Heart left ventricle (tissue), 16 donors: ENCODE data around the gene DYNC1I1. TPM values are rescaled to one million over a fixed set of nuclear protein-coding genes. Genes with fewer than 3 reads are reported as not detected.
A peak's percentile ranks its signal among the peaks of the same experiment; 100 is the strongest.

ENCODE experiments used
- ATAC-seq, 4 donors: fragments of 200-7000 bp; cut with Tn5 transposase; one replicate each; pipeline ENCODE4 v1.9.1; 2020 to 2022; ENCODE audit warnings: moderate library complexity in 4 of 4, mild to moderate bottlenecking in 3 of 4, moderate number of reproducible peaks in 1 of 4
- DNase-seq, 5 donors: peaks; one replicate each; pipeline ENCODE4 v3.0.0-alpha.2; 2020
- H3K27ac ChIP-seq, 12 donors: fragments of 200-600 bp; sonication (generic) in 4 of 12; one replicate each; pipeline versions ENCODE4 v1.5.0 to v1.8.0; 2016 to 2022; ENCODE audit warnings: mild to moderate bottlenecking in 2 of 12
- H3K27me3 ChIP-seq, 9 donors: fragments of 200-600 bp; sonication (generic) in 2 of 9; one replicate each; pipeline versions ENCODE4 v1.5.1 to v1.8.0; 2016 to 2022; ENCODE audit warnings: mild to moderate bottlenecking in 3 of 9
- H3K36me3 ChIP-seq, 9 donors: fragments of 200-600 bp; sonication (generic) in 2 of 9; one replicate each; pipeline versions ENCODE4 v1.5.0 to v1.8.0; 2018 to 2022; ENCODE audit warnings: mild to moderate bottlenecking in 2 of 9
- H3K4me1 ChIP-seq, 12 donors: fragments of 200-600 bp; sonication (generic) in 4 of 12; one replicate each; pipeline versions ENCODE4 v1.5.0 to v1.8.0; 2016 to 2022; ENCODE audit warnings: mild to moderate bottlenecking in 3 of 12
- H3K4me3 ChIP-seq, 12 donors: fragments of 200-600 bp; sonication (generic) in 4 of 12; one replicate each; pipeline versions ENCODE4 v1.5.0 to v1.8.0; 2017 to 2022; ENCODE audit warnings: mild to moderate bottlenecking in 9 of 12, moderate library complexity in 4 of 12
- H3K9me3 ChIP-seq, 12 donors: fragments of 200-600 bp; sonication (generic) in 4 of 12; one replicate each; pipeline versions ENCODE4 v1.5.0 to v1.8.0; 2016 to 2022; ENCODE audit warnings: mild to moderate bottlenecking in 1 of 12
- CTCF ChIP-seq, 12 donors: fragments of 200-600 bp; sonication (generic) in 4 of 12; IDR thresholded peaks; one replicate each; pipeline versions ENCODE4 v1.5.0 to v1.8.0; 2018 to 2022; ENCODE audit warnings: antibody characterized with exemption in 12 of 12, mild to moderate bottlenecking in 5 of 12
- POLR2A ChIP-seq, 2 donors: fragments of 450-650 bp; IDR thresholded peaks; one replicate each; pipeline ENCODE4 v1.6.1; 2017; ENCODE audit warnings: antibody characterized with exemption in 2 of 2, mild to moderate bottlenecking in 2 of 2, moderate library complexity in 2 of 2
- WGBS, 4 donors: extraction: QIAGEN DNeasy Blood & Tissue Kit in 2 of 4; methylation state at CpG; one replicate each; pipeline versions ENCODE4 v1.1.5 to v1.1.7; 2013 to 2018; 5-methylcytosine and 5-hydroxymethylcytosine counted together
- intact Hi-C, 10 donors: fragments of 100-400 bp; cut with DNase I; formaldehyde crosslinking; loops; one replicate each; pipeline versions ENCODE4 v1.11.1 to v1.14.2; 2022
- polyA plus RNA-seq, 2 donors: library from polyadenylated mRNA; stranded (reverse); fragments of 200-250 nt; gene quantifications; one replicate each; pipeline ENCODE4 v1.2.3, GENCODE V29; 2013
- total RNA-seq, 9 donors: library from RNA; depleted of rRNA in 2 of 9; stranded (reverse); fragments of >200 nt in 2 of 9; fragmentation: NEBNext Ultra II Directional in 3 of 9; extraction: Animal tissue kit (Norgen Biotek cat#: 25700) in 3 of 9; gene quantifications; one replicate each; pipeline versions ENCODE4 v1.1.0 to v1.2.4, GENCODE V29; 2016 to 2023
- donor health status: ischemic (EF 13 %, LVEDD 7.1; RV severe dilation, severe dysfunction).
- donor health status: healthy with polysubstance abuse.
- donor health status: DM: no; HTN: yes; CAD: no.
- donor health status: DM: no; HTN: no; CAD: no.
- donor health status: ischemic (EF 25% LVEDD 6.9; RV normal size, moderate dysfunction).
- donor health status: ischemic (EF 25% LVEDD 5.7; RV mildly dilated, moderate dysfunction).
- donor health status: healthy.
- donor health status: DM: yes; HTN: yes; CAD: no.
- donor health status: ischemic (EF 35%, LVEDD 5.7; RV mildly dilated, moderate dysfunction).
- donor health status: nonischemic (EF 11% LVEDD 7.7; RV severe dilation, severe dysfunction).
- donor health status: DM: yes; HTN: yes; CAD: no.
- donor health status: PGD.
- donor health status: ischemic (EF 29% LVEDD 5.4; RV normal size, mild dysfunction).
- donor health status: nonischemic (EF 23%, LVEDD 6.1; RV moderate dilation, normal function).

Gene DYNC1I1
- total and polyA plus RNA-seq, 11 donors, result 6.1 to 46.8 (median 30.6) TPM

- WGBS, 4 donors, result 48 to 63% (median 58%) methylated on average over 2 of the region's 2 CpGs
- Histone ChIP-seq H3K4me1 (no peaks in the 10 kb centered on the region), H3K36me3 (no peaks in the 10 kb centered on the region), H3K9me3 (peaks cover 0 to 8% (median 0%) of the 10 kb centered on the region in 12 donors), H3K27ac (no peak overlapping the region), H3K4me3 (no peak overlapping the region), H3K27me3 (no peaks in the 10 kb centered on the region)
- intact Hi-C loops, result loop anchor here in 1 of 10 donors (10.0 kb wide), 1 partner anchor 339 kb away; no protein-coding TSS in a partner anchor
- TF ChIP-seq CTCF (IDR thresholded peaks at IDR 0.05), result no peak
- TF ChIP-seq POLR2A (IDR thresholded peaks at IDR 0.05), result no peak
- DNase-seq (no peak), ATAC-seq (no peak)
Observed at GRCh38 chr7:95863623-95864022, 91.3 kb downstream of the DYNC1I1 start.

- no peak for ATAC-seq
- intact Hi-C loops, result loop anchor here in 2 of 10 donors (2.0 to 10.0 kb wide), 2 partner anchors 143 to 341 kb away; no protein-coding TSS in a partner anchor
- no peaks in the 10 kb centered on the region for H3K27me3 ChIP-seq
Observed at GRCh38 chr7:95865716-95866371, 93.5 kb downstream of the DYNC1I1 start.

GRCh38 chr7:95867309-95867708, 95.0 kb downstream of the DYNC1I1 start:
- no peak for ATAC-seq
- 63 to 70% (median 67%) methylated on average over 2 to 3 of the region's 3 CpGs for WGBS, 4 donors
- peaks cover 0 to 10% (median 0%) of the 10 kb centered on the region in 9 donors for H3K36me3 ChIP-seq
- H3K4me3 ChIP-seq, result no peak overlapping the region
- no peaks in the 10 kb centered on the region for H3K27me3 ChIP-seq
- H3K4me1 ChIP-seq, result no peaks in the 10 kb centered on the region
- no peak overlapping the region for H3K27ac ChIP-seq
- no peak for TF ChIP-seq CTCF (IDR thresholded peaks at IDR 0.05)
- no peak for TF ChIP-seq POLR2A (IDR thresholded peaks at IDR 0.05)
- H3K9me3 ChIP-seq, result no peaks in the 10 kb centered on the region
- DNase-seq, result no peak
- intact Hi-C loops, result loop anchor here in 2 of 10 donors (2.0 to 10.0 kb wide), 2 partner anchors 145 to 343 kb away; no protein-coding TSS in a partner anchor

More at GRCh38 chr7:95865716-95866371, 93.5 kb downstream of the DYNC1I1 start:
- DNase-seq, result no peak
- Histone ChIP-seq H3K9me3 (no peaks in the 10 kb centered on the region), H3K36me3 (peaks cover 0 to 10% (median 0%) of the 10 kb centered on the region in 9 donors), H3K4me1 (no peaks in the 10 kb centered on the region), H3K27ac (no peak overlapping the region), H3K4me3 (no peak overlapping the region)
- TF ChIP-seq CTCF (IDR thresholded peaks at IDR 0.05), result peak in 3 of 12 donors; percentile 12 to 22 (median 14)
- TF ChIP-seq POLR2A (IDR thresholded peaks at IDR 0.05), result no peak
- 71 to 82% (median 79%) methylated on average over 9 of the region's 9 CpGs for WGBS, 4 donors

GRCh38 chr7:95871075-95871848, 98.9 kb downstream of the DYNC1I1 start:
- intact Hi-C loops, result loop anchor here (1.0 to 10.0 kb wide), 6 partner anchors 144 to 346 kb away; no protein-coding TSS in a partner anchor
- DNase-seq, result peak in 1 of 5 donors; percentile 20
- no peaks in the 10 kb centered on the region for H3K27me3 ChIP-seq
- WGBS, 4 donors, result 24 to 30% (median 26%) methylated on average over 6 of the region's 6 CpGs
- no peak overlapping the region for H3K4me3 ChIP-seq
- H3K36me3 ChIP-seq, result peaks cover 0 to 10% (median 0%) of the 10 kb centered on the region in 9 donors
- peak in 3 of 4 donors; percentile 51 to 71 (median 69) for ATAC-seq
- H3K27ac ChIP-seq, result no peak overlapping the region
- no peak for TF ChIP-seq POLR2A (IDR thresholded peaks at IDR 0.05)
- TF ChIP-seq CTCF (IDR thresholded peaks at IDR 0.05), result peak; percentile 36 to 73 (median 62)
- no peaks in the 10 kb centered on the region for H3K9me3 ChIP-seq
- H3K4me1 ChIP-seq, result peaks cover 0 to 14% (median 7%) of the 10 kb centered on the region in 12 donors
